ENCODE measurements around the gene INPP5K. TPM values are rescaled to one million over a fixed set of nuclear protein-coding genes. Genes with fewer than 3 reads are reported as not detected.

Gene INPP5K
- total RNA-seq, 1 donor from 2014 or later: 19.4 TPM

GRCh38 chr17:1498869-1499268 is 17.5 kb downstream of the INPP5K start:
- Mint-ChIP-seq H3K27me3 (ENCODE audit: low read depth) (no peaks in the 10 kb centered on the region), H3K4me3 (no peak overlapping the region), H3K36me3 (ENCODE audit: low read depth) (no peaks in the 10 kb centered on the region), H3K4me1 (peaks cover 2% of the 10 kb centered on the region), H3K9me3 (no peaks in the 10 kb centered on the region), H3K27ac (ENCODE audit: unreplicated experiment) (no peak overlapping the region)
- TF ChIP-seq CTCF (conservative IDR thresholded peaks at IDR 0.05): no peak
- DNase-seq (ENCODE audit: low read depth, low spot score): no peak

GRCh38 chr17:1498233-1498632 is 18.2 kb downstream of the INPP5K start:
- H3K36me3 Mint-ChIP-seq (ENCODE audit: low read depth): no peaks in the 10 kb centered on the region
- DNase-seq (ENCODE audit: low read depth, low spot score): no peak
- H3K4me1 Mint-ChIP-seq: peaks cover 4% of the 10 kb centered on the region
- TF ChIP-seq CTCF (conservative IDR thresholded peaks at IDR 0.05): no peak
- H3K27me3 Mint-ChIP-seq (ENCODE audit: low read depth): peaks cover 3% of the 10 kb centered on the region
- no peak overlapping the region for H3K4me3 Mint-ChIP-seq
- H3K9me3 Mint-ChIP-seq: no peaks in the 10 kb centered on the region
- no peak overlapping the region for H3K27ac Mint-ChIP-seq (ENCODE audit: unreplicated experiment)

GRCh38 chr17:1497831-1498230 is 18.6 kb downstream of the INPP5K start:
- no peak for DNase-seq (ENCODE audit: low read depth, low spot score)
- H3K4me1 Mint-ChIP-seq: peaks cover 7% of the 10 kb centered on the region
- no peaks in the 10 kb centered on the region for H3K36me3 Mint-ChIP-seq (ENCODE audit: low read depth)
- H3K4me3 Mint-ChIP-seq: no peak overlapping the region
- no peak for TF ChIP-seq CTCF (conservative IDR thresholded peaks at IDR 0.05)
- H3K9me3 Mint-ChIP-seq: no peaks in the 10 kb centered on the region
- H3K27me3 Mint-ChIP-seq (ENCODE audit: low read depth): peaks cover 5% of the 10 kb centered on the region
- no peak overlapping the region for H3K27ac Mint-ChIP-seq (ENCODE audit: unreplicated experiment)

- DNase-seq (ENCODE audit: low read depth, low spot score): no peak
- no peak overlapping the region for H3K4me3 Mint-ChIP-seq
- TF ChIP-seq CTCF (conservative IDR thresholded peaks at IDR 0.05): no peak
Observed at GRCh38 chr17:1496869-1497268, 19.5 kb downstream of the INPP5K start.

GRCh38 chr17:1495265-1495989 is 21.0 kb downstream of the INPP5K start:
- H3K27me3 Mint-ChIP-seq (ENCODE audit: low read depth): peaks cover 9% of the 10 kb centered on the region
- no peak overlapping the region for H3K4me3 Mint-ChIP-seq

More at GRCh38 chr17:1496869-1497268, 19.5 kb downstream of the INPP5K start:
- H3K27ac Mint-ChIP-seq (ENCODE audit: unreplicated experiment): no peak overlapping the region
- no peaks in the 10 kb centered on the region for H3K9me3 Mint-ChIP-seq
- no peaks in the 10 kb centered on the region for H3K36me3 Mint-ChIP-seq (ENCODE audit: low read depth)
- peaks cover 12% of the 10 kb centered on the region for H3K4me1 Mint-ChIP-seq
- H3K27me3 Mint-ChIP-seq (ENCODE audit: low read depth): peaks cover 9% of the 10 kb centered on the region

More at GRCh38 chr17:1495265-1495989, 21.0 kb downstream of the INPP5K start:
- Mint-ChIP-seq H3K27ac (ENCODE audit: unreplicated experiment) (no peak overlapping the region), H3K9me3 (no peaks in the 10 kb centered on the region), H3K4me1 (peaks cover 18% of the 10 kb centered on the region), H3K36me3 (ENCODE audit: low read depth) (no peaks in the 10 kb centered on the region)
- DNase-seq (ENCODE audit: low read depth, low spot score): no peak
- no peak for TF ChIP-seq CTCF (conservative IDR thresholded peaks at IDR 0.05)

All from neural crest cell (in vitro differentiated cells).